ENCODE results near the gene BCL2A1. TPM values are rescaled to one million over a fixed set of nuclear protein-coding genes. Genes with fewer than 3 reads are reported as not detected.

BCL2A1 gene
- total RNA-seq, 2 donors from 2014 or later = 0.86 to 1.5 TPM

- Histone ChIP-seq H3K27me3 (no peaks in the 10 kb centered on the region), H3K9me3 (no peaks in the 10 kb centered on the region), H3K9ac (ENCODE audit: low read depth in 2 of 2, low read length in 2 of 2) (no peak overlapping the region), H3K4me3 (no peak overlapping the region), H3K27ac (no peak overlapping the region), H3K36me3 (no peaks in the 10 kb centered on the region), H3K4me1 (no peaks in the 10 kb centered on the region)
- DNase-seq = no peak
- TF ChIP-seq, protein P1, sequence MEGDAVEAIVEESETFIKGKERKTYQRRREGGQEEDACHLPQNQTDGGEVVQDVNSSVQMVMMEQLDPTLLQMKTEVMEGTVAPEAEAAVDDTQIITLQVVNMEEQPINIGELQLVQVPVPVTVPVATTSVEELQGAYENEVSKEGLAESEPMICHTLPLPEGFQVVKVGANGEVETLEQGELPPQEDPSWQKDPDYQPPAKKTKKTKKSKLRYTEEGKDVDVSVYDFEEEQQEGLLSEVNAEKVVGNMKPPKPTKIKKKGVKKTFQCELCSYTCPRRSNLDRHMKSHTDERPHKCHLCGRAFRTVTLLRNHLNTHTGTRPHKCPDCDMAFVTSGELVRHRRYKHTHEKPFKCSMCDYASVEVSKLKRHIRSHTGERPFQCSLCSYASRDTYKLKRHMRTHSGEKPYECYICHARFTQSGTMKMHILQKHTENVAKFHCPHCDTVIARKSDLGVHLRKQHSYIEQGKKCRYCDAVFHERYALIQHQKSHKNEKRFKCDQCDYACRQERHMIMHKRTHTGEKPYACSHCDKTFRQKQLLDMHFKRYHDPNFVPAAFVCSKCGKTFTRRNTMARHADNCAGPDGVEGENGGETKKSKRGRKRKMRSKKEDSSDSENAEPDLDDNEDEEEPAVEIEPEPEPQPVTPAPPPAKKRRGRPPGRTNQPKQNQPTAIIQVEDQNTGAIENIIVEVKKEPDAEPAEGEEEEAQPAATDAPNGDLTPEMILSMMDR (IDR thresholded peaks at IDR 0.05) = no peak
- intact Hi-C loops (cut with DNase I) = no loop called here
Observed at GRCh38 chr15:79962178-79962577, 8.8 kb downstream of the BCL2A1 start.

- Histone ChIP-seq H3K27me3 (no peaks in the 10 kb centered on the region), H3K9me3 (no peaks in the 10 kb centered on the region), H3K27ac (no peak overlapping the region), H3K4me3 (no peak overlapping the region), H3K4me1 (no peaks in the 10 kb centered on the region), H3K36me3 (no peaks in the 10 kb centered on the region), H3K9ac (ENCODE audit: low read depth in 2 of 2, low read length in 2 of 2) (no peak overlapping the region)
- no peak for DNase-seq
- intact Hi-C loops (cut with DNase I) = no loop called here
- TF ChIP-seq, protein P1 (IDR thresholded peaks at IDR 0.05) = no peak
Observed at GRCh38 chr15:79960502-79961212, 10.3 kb downstream of the BCL2A1 start.

- TF ChIP-seq, protein P1 (IDR thresholded peaks at IDR 0.05) = no peak
- Histone ChIP-seq H3K27ac (no peak overlapping the region), H3K4me3 (no peak overlapping the region), H3K36me3 (no peaks in the 10 kb centered on the region), H3K9ac (ENCODE audit: low read depth in 2 of 2, low read length in 2 of 2) (no peak overlapping the region), H3K27me3 (no peaks in the 10 kb centered on the region), H3K9me3 (no peaks in the 10 kb centered on the region), H3K4me1 (no peaks in the 10 kb centered on the region)
- DNase-seq = no peak
- intact Hi-C loops (cut with DNase I) = no loop called here
Observed at GRCh38 chr15:79957741-79958140, 13.3 kb downstream of the BCL2A1 start.

DNA sequence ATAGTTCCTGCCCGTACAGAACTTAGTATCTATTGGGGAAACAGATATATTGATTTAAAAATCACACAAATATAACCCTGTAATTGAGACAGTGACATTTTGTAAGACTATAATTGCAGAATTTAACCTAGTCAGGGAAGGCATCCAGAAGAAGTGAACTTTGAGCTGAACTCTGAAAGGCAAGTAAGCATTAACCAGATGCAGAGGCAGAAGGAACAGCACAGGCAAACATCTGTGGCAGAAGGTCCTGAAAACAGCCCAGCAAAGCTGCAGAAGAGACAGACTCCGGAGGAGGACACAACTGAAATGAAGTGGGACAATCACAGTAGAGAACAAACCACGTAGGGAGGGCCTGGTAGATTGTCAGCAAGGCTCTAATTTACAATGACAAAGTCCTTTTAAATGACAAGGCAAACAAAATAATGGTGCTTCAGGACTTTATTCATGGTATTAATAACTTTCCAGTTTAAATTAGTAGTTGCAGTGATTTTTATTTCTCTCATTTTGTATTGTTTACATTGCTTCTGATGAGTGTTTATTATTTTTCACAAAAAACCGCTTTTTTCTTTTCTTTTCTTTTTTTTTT lies 14.5 kb downstream of the BCL2A1 start:
- no peaks in the 10 kb centered on the region for H3K4me1 ChIP-seq
- H3K27ac ChIP-seq = no peak overlapping the region

DNA sequence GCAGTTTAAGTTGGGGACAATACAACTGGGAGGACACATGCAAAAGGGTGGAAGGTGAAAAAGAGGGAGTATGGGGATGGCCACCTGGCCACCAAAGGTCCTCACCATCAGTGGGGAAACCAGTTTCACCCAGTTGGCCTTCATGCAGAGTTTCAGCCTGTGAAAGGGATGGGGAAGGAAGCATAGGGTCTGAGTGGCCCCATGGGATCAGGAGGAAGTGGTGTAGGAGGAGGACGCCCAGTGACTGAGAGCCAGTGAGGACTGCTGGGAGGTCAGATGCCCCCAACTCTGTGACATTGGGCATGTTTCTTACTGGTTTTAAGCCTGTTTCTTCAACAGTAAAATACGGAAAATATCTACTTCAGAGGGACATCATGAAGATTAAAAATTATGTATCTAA lies 16.3 kb downstream of the BCL2A1 start:
- no peaks in the 10 kb centered on the region for H3K9me3 ChIP-seq
- no peaks in the 10 kb centered on the region for H3K4me1 ChIP-seq
- intact Hi-C loops (cut with DNase I) = no loop called here
- no peaks in the 10 kb centered on the region for H3K27me3 ChIP-seq
- H3K4me3 ChIP-seq = no peak overlapping the region
- TF ChIP-seq, protein P1 (IDR thresholded peaks at IDR 0.05) = no peak
- no peak overlapping the region for H3K9ac ChIP-seq (ENCODE audit: low read depth in 2 of 2, low read length in 2 of 2)
- DNase-seq = no peak
- H3K27ac ChIP-seq = no peak overlapping the region
- no peaks in the 10 kb centered on the region for H3K36me3 ChIP-seq

More for the DNA sequence above, 14.5 kb downstream of the BCL2A1 start:
- TF ChIP-seq, protein P1 (IDR thresholded peaks at IDR 0.05) = no peak
- Histone ChIP-seq H3K4me3 (no peak overlapping the region), H3K36me3 (no peaks in the 10 kb centered on the region), H3K9ac (ENCODE audit: low read depth in 2 of 2, low read length in 2 of 2) (no peak overlapping the region), H3K9me3 (no peaks in the 10 kb centered on the region), H3K27me3 (no peaks in the 10 kb centered on the region)
- intact Hi-C loops (cut with DNase I) = no loop called here
- no peak for DNase-seq
